Measurements from ENCODE around the gene SCARF1. TPM values are rescaled to one million over a fixed set of nuclear protein-coding genes. Genes with fewer than 3 reads are reported as not detected.
A peak's percentile ranks its signal among the peaks of the same experiment; 100 is the strongest.

SCARF1 gene
- total RNA-seq, 2 donors from 2014 or later = 8.6 to 14.8 TPM

DNA sequence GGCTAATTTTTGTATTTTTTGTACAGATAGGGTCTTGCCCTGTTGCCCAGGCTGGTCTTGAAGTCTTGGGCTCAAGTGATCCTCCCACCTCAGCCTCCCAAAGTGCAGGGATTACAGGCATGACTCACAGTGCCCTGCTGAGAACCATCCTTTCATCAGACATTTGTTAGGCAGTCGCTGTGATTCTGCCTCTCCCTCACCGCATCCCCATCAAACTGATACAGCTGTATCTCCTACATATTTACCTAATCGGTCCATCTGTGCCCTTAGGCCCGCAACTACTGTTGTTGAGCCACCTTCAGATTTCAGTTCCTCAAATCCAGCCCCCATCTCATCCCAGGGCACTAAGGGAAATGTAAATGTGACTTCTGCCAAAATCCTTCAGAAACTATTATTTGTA is 14.9 kb downstream of the SCARF1 start:
- H3K9me3 ChIP-seq = no peaks in the 10 kb centered on the region
- no peak for DNase-seq (ENCODE audit: low spot score)
- no peak overlapping the region for H3K4me3 ChIP-seq
- H3K27ac ChIP-seq = no peak overlapping the region
- TF ChIP-seq CTCF (IDR thresholded peaks at IDR 0.05) = no peak
- peaks cover 0 to 21% of the 10 kb centered on the region in 2 donors for H3K4me1 ChIP-seq
- no peaks in the 10 kb centered on the region for H3K27me3 ChIP-seq
- peaks cover 7% of the 10 kb centered on the region for H3K36me3 ChIP-seq

GRCh38 chr17:1629504-1630310 is 15.8 kb downstream of the SCARF1 start:
- peak; percentile 45 to 75 for TF ChIP-seq CTCF (IDR thresholded peaks at IDR 0.05)
- Histone ChIP-seq H3K36me3 (peaks cover 1% of the 10 kb centered on the region), H3K27me3 (no peaks in the 10 kb centered on the region), H3K4me1 (peaks cover 0 to 21% of the 10 kb centered on the region in 2 donors), H3K4me3 (peak overlapping the region; percentile 55 to 83), H3K9me3 (no peaks in the 10 kb centered on the region), H3K27ac (peak overlapping the region; percentile 81 to 94)
- peak; percentile 65 for DNase-seq (ENCODE audit: low spot score)

- H3K27me3 ChIP-seq = no peaks in the 10 kb centered on the region
- TF ChIP-seq CTCF (IDR thresholded peaks at IDR 0.05) = peak; percentile 64 to 75
- H3K36me3 ChIP-seq = no peaks in the 10 kb centered on the region
- peaks cover 0 to 21% of the 10 kb centered on the region in 2 donors for H3K4me1 ChIP-seq
- no peaks in the 10 kb centered on the region for H3K9me3 ChIP-seq
- H3K4me3 ChIP-seq = peak overlapping the region; percentile 55 to 83
- peak overlapping the region; percentile 81 to 94 for H3K27ac ChIP-seq
- peak; percentile 97 for DNase-seq (ENCODE audit: low spot score)
Observed at GRCh38 chr17:1628856-1629503, 16.6 kb downstream of the SCARF1 start.

DNA sequence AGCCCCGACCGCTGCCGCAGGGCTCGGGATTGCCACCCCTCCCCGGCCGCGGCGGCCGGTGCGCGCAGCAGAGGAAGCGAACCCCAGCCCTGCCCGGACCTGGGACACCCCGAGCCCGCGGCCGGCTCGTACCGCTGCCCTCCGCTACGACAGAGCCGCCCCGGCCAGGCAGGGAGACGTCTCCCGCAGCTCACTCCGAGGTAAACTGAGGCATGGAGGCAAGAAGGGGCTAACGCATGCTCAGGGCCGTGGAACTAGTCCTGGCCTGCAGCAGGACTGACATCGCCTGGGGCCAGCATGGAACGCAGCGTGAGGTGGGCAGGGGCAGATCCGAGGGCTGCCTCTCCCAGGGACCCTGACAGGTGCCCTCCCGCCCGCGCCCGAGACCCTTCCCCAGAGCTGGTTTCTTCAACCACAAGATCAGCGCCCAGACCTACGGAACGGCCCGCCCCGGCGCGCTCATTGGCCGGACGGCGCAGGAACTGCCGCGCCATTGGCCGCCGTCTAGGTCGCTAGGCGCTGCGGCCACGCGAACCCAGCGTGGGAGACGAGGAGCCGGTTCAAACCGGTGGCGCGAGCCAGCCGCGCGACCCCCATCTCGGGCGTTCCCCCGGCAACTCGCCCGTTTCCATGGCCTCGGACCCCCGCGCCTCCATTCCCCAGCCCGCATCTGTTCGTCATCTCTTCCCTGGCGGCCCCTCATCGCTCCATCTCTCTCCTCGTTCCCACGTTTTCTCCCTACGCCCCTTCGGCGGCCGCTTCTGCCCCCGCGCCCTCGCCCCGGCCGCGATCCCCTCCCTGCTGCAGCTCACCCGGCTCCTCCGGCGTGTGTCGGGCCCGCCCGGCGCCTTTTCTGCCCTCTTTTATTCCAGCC is 17.3 kb downstream of the SCARF1 start, which contains the start of gene SLC43A2:
SLC43A2 (minus strand) TSS at position 853 of the 874 bp plus-strand sequence. CDS start 960 bp downstream, outside the sequence.
- TF ChIP-seq CTCF (IDR thresholded peaks at IDR 0.05) = no peak
- DNase-seq (ENCODE audit: low spot score) = peak; percentile 87

GRCh38 chr17:1627182-1627981 is 18.1 kb downstream of the SCARF1 start:
- Histone ChIP-seq H3K36me3 (no peaks in the 10 kb centered on the region), H3K9me3 (no peaks in the 10 kb centered on the region), H3K4me3 (peak overlapping the region; percentile 55 to 83), H3K27ac (peak overlapping the region; percentile 81 to 94), H3K27me3 (no peaks in the 10 kb centered on the region), H3K4me1 (peaks cover 0 to 21% of the 10 kb centered on the region in 2 donors)
- TF ChIP-seq CTCF (IDR thresholded peaks at IDR 0.05) = no peak
- DNase-seq (ENCODE audit: low spot score) = no peak

More for the DNA sequence above, 17.3 kb downstream of the SCARF1 start, which contains the start of gene SLC43A2:
- Histone ChIP-seq H3K27me3 (no peaks in the 10 kb centered on the region), H3K4me1 (peaks cover 0 to 21% of the 10 kb centered on the region in 2 donors), H3K36me3 (no peaks in the 10 kb centered on the region), H3K27ac (peak within 1 kb of the TSS; percentile 81 to 94), H3K9me3 (no peaks in the 10 kb centered on the region), H3K4me3 (peak within 1 kb of the TSS; percentile 55 to 83)

All from right atrium auricular region (tissue), 2 donors.